ENCODE data around the gene UBR3. TPM values are rescaled to one million over a fixed set of nuclear protein-coding genes. Genes with fewer than 3 reads are reported as not detected.
A peak's percentile ranks its signal among the peaks of the same experiment; 100 is the strongest.

The UBR3 gene
- total and polyA plus RNA-seq, 5 donors from 2014 or later, result 8.1 to 45.1 (median 9.6) TPM

DNA sequence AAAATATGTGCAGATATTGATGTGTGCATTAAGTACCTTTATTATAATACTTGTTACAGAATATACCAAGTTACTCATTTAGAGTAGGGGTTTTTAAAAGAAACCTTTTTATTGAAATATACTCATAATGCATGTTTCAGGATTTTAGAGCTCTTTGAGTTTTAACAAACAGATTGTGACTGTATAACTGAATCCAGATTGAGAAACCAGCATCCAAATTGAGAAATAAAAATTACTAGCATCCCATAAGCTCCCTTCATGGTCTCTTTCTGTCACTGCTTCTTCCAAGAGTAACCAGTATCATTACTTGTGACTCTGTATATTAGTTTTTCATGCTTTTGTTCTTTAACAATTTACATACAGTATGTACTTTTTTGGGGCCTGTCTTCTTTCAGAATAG is 156.9 kb downstream of the UBR3 start:
- peaks cover 19% of the 10 kb centered on the region for H3K36me3 Mint-ChIP-seq
- Histone ChIP-seq H3K27ac (ENCODE audit: insufficient read depth, low read length, poor library complexity, severe bottlenecking) (no peak overlapping the region), H3K4me1 (ENCODE audit: control insufficient read depth, insufficient read depth, low read length, poor library complexity, severe bottlenecking) (no peaks in the 10 kb centered on the region), H3K9me3 (ENCODE audit: control insufficient read depth in 2 of 2, low read length in 2 of 2) (no peaks in the 10 kb centered on the region), H3K36me3 (ENCODE audit: control insufficient read depth, insufficient read depth, low read length) (peaks cover 19% of the 10 kb centered on the region), H3K27me3 (ENCODE audit: control insufficient read depth, insufficient read depth, low read length) (no peaks in the 10 kb centered on the region), H3K4me3 (ENCODE audit: low read depth, low read length) (no peak overlapping the region)
- DNase-seq, result no peak
- no peak overlapping the region for H3K27ac Mint-ChIP-seq
- H3K4me1 Mint-ChIP-seq, result peaks cover 6 to 14% (median 10%) of the 10 kb centered on the region in 4 donors
- ATAC-seq (ENCODE audit: low read depth in 2 of 2), result no peak
- peaks cover 0 to 2% (median 0%) of the 10 kb centered on the region in 7 donors for H3K9me3 Mint-ChIP-seq
- H3K4me3 Mint-ChIP-seq, result no peak overlapping the region
- H3K27me3 Mint-ChIP-seq, result no peaks in the 10 kb centered on the region

DNA sequence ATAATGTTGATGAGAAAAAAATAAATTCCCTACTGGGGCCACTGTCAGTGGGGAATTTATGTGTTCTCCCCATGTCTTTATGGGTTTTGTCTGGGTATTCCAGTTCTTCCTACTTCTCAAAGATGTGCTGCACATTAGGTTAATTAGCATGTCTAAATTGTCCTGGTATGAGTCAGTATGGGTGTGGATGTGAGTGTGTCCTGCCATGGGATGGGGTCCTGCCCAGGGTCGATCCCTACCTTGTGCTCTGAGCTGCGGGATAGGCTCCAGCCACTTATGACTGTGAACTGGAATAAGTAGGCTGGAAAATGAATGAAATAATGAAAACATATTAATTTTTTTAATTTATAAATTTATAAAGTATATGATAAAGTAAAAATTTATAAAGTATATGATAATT is 167.5 kb downstream of the UBR3 start:
- Mint-ChIP-seq H3K9me3 (no peaks in the 10 kb centered on the region), H3K27me3 (no peaks in the 10 kb centered on the region), H3K4me3 (no peak overlapping the region), H3K36me3 (peaks cover 35% of the 10 kb centered on the region), H3K27ac (no peak overlapping the region), H3K4me1 (peaks cover 0 to 15% (median 2%) of the 10 kb centered on the region in 4 donors)
- H3K27ac ChIP-seq (ENCODE audit: insufficient read depth, low read length, poor library complexity, severe bottlenecking), result no peak overlapping the region
- H3K4me1 ChIP-seq (ENCODE audit: control insufficient read depth, insufficient read depth, low read length, poor library complexity, severe bottlenecking), result no peaks in the 10 kb centered on the region
- no peaks in the 10 kb centered on the region for H3K9me3 ChIP-seq (ENCODE audit: control insufficient read depth in 2 of 2, low read length in 2 of 2)
- DNase-seq (no peak), ATAC-seq (ENCODE audit: low read depth in 2 of 2) (no peak)
- H3K36me3 ChIP-seq (ENCODE audit: control insufficient read depth, insufficient read depth, low read length), result peaks cover 24% of the 10 kb centered on the region
- H3K4me3 ChIP-seq (ENCODE audit: low read depth, low read length), result no peak overlapping the region
- H3K27me3 ChIP-seq (ENCODE audit: control insufficient read depth, insufficient read depth, low read length), result no peaks in the 10 kb centered on the region

- H3K27me3 Mint-ChIP-seq, result no peaks in the 10 kb centered on the region
- no peak overlapping the region for H3K4me3 Mint-ChIP-seq
- H3K4me3 ChIP-seq (ENCODE audit: low read depth, low read length), result no peak overlapping the region
- H3K9me3 ChIP-seq (ENCODE audit: control insufficient read depth in 2 of 2, low read length in 2 of 2), result no peaks in the 10 kb centered on the region
- no peaks in the 10 kb centered on the region for H3K9me3 Mint-ChIP-seq
- H3K36me3 Mint-ChIP-seq, result peaks cover 47% of the 10 kb centered on the region
- no peaks in the 10 kb centered on the region for H3K27me3 ChIP-seq (ENCODE audit: control insufficient read depth, insufficient read depth, low read length)
- H3K4me1 Mint-ChIP-seq, result peaks cover 7 to 18% (median 11%) of the 10 kb centered on the region in 4 donors
- no peak overlapping the region for H3K27ac ChIP-seq (ENCODE audit: insufficient read depth, low read length, poor library complexity, severe bottlenecking)
- ATAC-seq (ENCODE audit: low read depth in 2 of 2), result no peak
- no peak overlapping the region for H3K27ac Mint-ChIP-seq
- peaks cover 23% of the 10 kb centered on the region for H3K36me3 ChIP-seq (ENCODE audit: control insufficient read depth, insufficient read depth, low read length)
- H3K4me1 ChIP-seq (ENCODE audit: control insufficient read depth, insufficient read depth, low read length, poor library complexity, severe bottlenecking), result no peaks in the 10 kb centered on the region
- no peak for DNase-seq
Observed at GRCh38 chr2:169997140-169997887, 170.1 kb downstream of the UBR3 start.

- H3K27ac ChIP-seq (ENCODE audit: insufficient read depth, low read length, poor library complexity, severe bottlenecking), result no peak overlapping the region
- DNase-seq (no peak), ATAC-seq (ENCODE audit: low read depth in 2 of 2) (no peak)
- Mint-ChIP-seq H3K4me1 (peaks cover 6 to 26% (median 10%) of the 10 kb centered on the region in 4 donors), H3K36me3 (peaks cover 51% of the 10 kb centered on the region), H3K4me3 (no peak overlapping the region), H3K9me3 (no peaks in the 10 kb centered on the region), H3K27me3 (no peaks in the 10 kb centered on the region), H3K27ac (no peak overlapping the region)
- H3K4me1 ChIP-seq (ENCODE audit: control insufficient read depth, insufficient read depth, low read length, poor library complexity, severe bottlenecking), result no peaks in the 10 kb centered on the region
- H3K9me3 ChIP-seq (ENCODE audit: control insufficient read depth in 2 of 2, low read length in 2 of 2), result no peaks in the 10 kb centered on the region
- H3K36me3 ChIP-seq (ENCODE audit: control insufficient read depth, insufficient read depth, low read length), result peaks cover 22% of the 10 kb centered on the region
- H3K27me3 ChIP-seq (ENCODE audit: control insufficient read depth, insufficient read depth, low read length), result no peaks in the 10 kb centered on the region
- H3K4me3 ChIP-seq (ENCODE audit: low read depth, low read length), result no peak overlapping the region
Observed at GRCh38 chr2:169999054-169999453, 171.8 kb downstream of the UBR3 start.

GRCh38 chr2:170002096-170002495 is 174.8 kb downstream of the UBR3 start:
- no peak overlapping the region for H3K4me3 ChIP-seq (ENCODE audit: low read depth, low read length)
- H3K36me3 ChIP-seq (ENCODE audit: control insufficient read depth, insufficient read depth, low read length), result peaks cover 25% of the 10 kb centered on the region
- no peaks in the 10 kb centered on the region for H3K9me3 ChIP-seq (ENCODE audit: control insufficient read depth in 2 of 2, low read length in 2 of 2)
- no peak overlapping the region for H3K27ac ChIP-seq (ENCODE audit: insufficient read depth, low read length, poor library complexity, severe bottlenecking)
- Mint-ChIP-seq H3K36me3 (peaks cover 62% of the 10 kb centered on the region), H3K4me3 (no peak overlapping the region), H3K27me3 (no peaks in the 10 kb centered on the region), H3K4me1 (peaks cover 8 to 26% (median 10%) of the 10 kb centered on the region in 4 donors), H3K9me3 (no peaks in the 10 kb centered on the region), H3K27ac (no peak overlapping the region)
- H3K4me1 ChIP-seq (ENCODE audit: control insufficient read depth, insufficient read depth, low read length, poor library complexity, severe bottlenecking), result no peaks in the 10 kb centered on the region
- H3K27me3 ChIP-seq (ENCODE audit: control insufficient read depth, insufficient read depth, low read length), result no peaks in the 10 kb centered on the region
- DNase-seq (no peak), ATAC-seq (ENCODE audit: low read depth in 2 of 2) (no peak)

DNA sequence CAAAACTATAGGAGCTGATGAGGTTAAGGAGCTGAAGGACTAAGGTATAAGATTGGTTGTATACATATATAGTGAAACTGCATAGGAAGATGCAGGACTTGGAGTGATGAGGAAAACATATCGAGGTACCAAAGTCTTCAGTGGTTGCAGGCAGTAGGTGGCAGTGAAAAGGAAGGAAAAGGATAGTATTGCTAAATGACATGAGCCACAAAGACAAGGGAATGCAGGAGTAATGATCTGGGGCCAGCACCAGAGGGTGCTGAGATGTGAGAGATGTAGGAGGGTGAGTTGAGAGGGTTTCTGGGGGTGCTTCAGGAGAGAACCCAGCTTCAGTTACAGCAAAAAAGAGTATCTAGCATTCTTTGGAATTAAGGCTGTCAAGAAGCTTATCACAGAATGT is 178.4 kb downstream of the UBR3 start:
- Mint-ChIP-seq H3K9me3 (no peaks in the 10 kb centered on the region), H3K4me1 (peaks cover 6 to 19% (median 6%) of the 10 kb centered on the region in 4 donors), H3K4me3 (no peak overlapping the region), H3K36me3 (peaks cover 56% of the 10 kb centered on the region), H3K27me3 (no peaks in the 10 kb centered on the region), H3K27ac (peak overlapping the region in 2 of 3 donors; percentile 3 to 94)
- DNase-seq, result no peak
- H3K4me3 ChIP-seq (ENCODE audit: low read depth, low read length), result no peak overlapping the region
- H3K36me3 ChIP-seq (ENCODE audit: control insufficient read depth, insufficient read depth, low read length), result peaks cover 31% of the 10 kb centered on the region
- no peaks in the 10 kb centered on the region for H3K9me3 ChIP-seq (ENCODE audit: control insufficient read depth in 2 of 2, low read length in 2 of 2)
- no peak overlapping the region for H3K27ac ChIP-seq (ENCODE audit: insufficient read depth, low read length, poor library complexity, severe bottlenecking)
- no peaks in the 10 kb centered on the region for H3K27me3 ChIP-seq (ENCODE audit: control insufficient read depth, insufficient read depth, low read length)
- H3K4me1 ChIP-seq (ENCODE audit: control insufficient read depth, insufficient read depth, low read length, poor library complexity, severe bottlenecking), result no peaks in the 10 kb centered on the region
- ATAC-seq (ENCODE audit: low read depth in 2 of 2), result no peak

DNA sequence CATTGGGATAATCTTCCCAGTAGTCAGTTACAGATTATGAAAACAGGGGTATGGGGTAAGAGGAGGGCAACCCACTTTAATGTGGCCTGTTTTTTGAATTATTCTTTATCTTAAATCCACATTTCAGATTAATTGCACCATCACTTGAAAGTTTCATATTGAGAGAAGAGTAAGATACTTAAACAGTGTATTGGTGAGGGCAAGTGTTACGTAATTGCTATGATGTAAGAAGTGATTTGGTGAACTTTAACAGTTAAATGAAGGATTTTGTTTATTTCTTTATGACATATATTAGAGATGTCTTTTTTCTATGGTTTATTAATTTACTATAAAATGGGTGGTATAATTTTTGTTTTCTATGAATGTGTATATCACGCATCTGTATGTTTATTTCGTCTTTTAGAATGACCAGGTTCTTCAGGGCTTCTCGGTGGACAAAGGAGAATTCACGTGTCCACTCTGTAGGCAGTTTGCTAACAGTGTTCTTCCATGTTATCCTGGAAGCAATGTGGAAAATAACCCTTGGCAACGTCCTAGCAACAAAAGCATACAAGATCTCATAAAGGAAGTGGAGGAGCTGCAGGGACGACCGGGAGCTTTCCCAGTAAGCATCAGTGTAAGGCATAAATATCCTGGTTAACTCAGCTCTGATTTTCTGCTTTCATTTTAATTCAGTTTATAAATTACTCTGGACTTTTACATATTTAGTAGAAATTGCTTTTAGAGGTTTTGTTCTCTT is 179.5 kb downstream of the UBR3 start:
- no peak overlapping the region for H3K4me3 ChIP-seq (ENCODE audit: low read depth, low read length)
- H3K4me1 ChIP-seq (ENCODE audit: control insufficient read depth, insufficient read depth, low read length, poor library complexity, severe bottlenecking), result no peaks in the 10 kb centered on the region
- Mint-ChIP-seq H3K4me1 (peaks cover 5 to 13% (median 6%) of the 10 kb centered on the region in 4 donors), H3K4me3 (no peak overlapping the region), H3K27me3 (no peaks in the 10 kb centered on the region), H3K27ac (no peak overlapping the region), H3K9me3 (no peaks in the 10 kb centered on the region), H3K36me3 (peaks cover 53% of the 10 kb centered on the region)
- DNase-seq, result no peak
- H3K27me3 ChIP-seq (ENCODE audit: control insufficient read depth, insufficient read depth, low read length), result no peaks in the 10 kb centered on the region
- no peak for ATAC-seq (ENCODE audit: low read depth in 2 of 2)
- no peaks in the 10 kb centered on the region for H3K9me3 ChIP-seq (ENCODE audit: control insufficient read depth in 2 of 2, low read length in 2 of 2)
- peaks cover 23% of the 10 kb centered on the region for H3K36me3 ChIP-seq (ENCODE audit: control insufficient read depth, insufficient read depth, low read length)
- H3K27ac ChIP-seq (ENCODE audit: insufficient read depth, low read length, poor library complexity, severe bottlenecking), result no peak overlapping the region

Measured in CD4-positive, CD25-positive, alpha-beta regulatory T cell (primary cell).